Small intestine (tissue), 7 donors: ENCODE results near the gene LCAT. TPM values are rescaled to one million over a fixed set of nuclear protein-coding genes. Genes with fewer than 3 reads are reported as not detected.
A peak's percentile ranks its signal among the peaks of the same experiment; 100 is the strongest.

ENCODE experiments used
- DNase-seq, 2 donors: peaks; one replicate each; pipeline versions ENCODE4 v3.0.0 to v3.0.0-alpha.2; 2013
- FAIRE-seq: peaks from 2 replicates; lab custom pipeline; 2012; peaks lifted over from hg19 to GRCh38; lab: Jason Lieb, UNC
- H3K27ac ChIP-seq, 3 donors: one replicate each; pipeline ENCODE4 v1.5.1; 2013; ENCODE audit warnings: low read length in 2 of 3, mild to moderate bottlenecking in 2 of 3, control low read depth in 1 of 3, inconsistent platforms in 1 of 3, low read depth in 1 of 3, moderate library complexity in 1 of 3
- H3K27me3 ChIP-seq, 3 donors: one replicate each; pipeline ENCODE4 v1.6.1; 2013; ENCODE audit warnings: low read length in 3 of 3, inconsistent platforms in 1 of 3; ENCODE audit not compliant: control insufficient read depth in 3 of 3, insufficient read depth in 3 of 3
- H3K36me3 ChIP-seq, 3 donors: one replicate each; pipeline ENCODE4 v1.6.1; 2013; ENCODE audit warnings: low read length in 3 of 3, inconsistent platforms in 1 of 3, low read depth in 1 of 3, mild to moderate bottlenecking in 1 of 3, moderate library complexity in 1 of 3; ENCODE audit not compliant: control insufficient read depth in 3 of 3, insufficient read depth in 2 of 3
- H3K4me1 ChIP-seq, 3 donors: one replicate each; pipeline ENCODE4 v1.6.1; 2013; ENCODE audit warnings: low read length in 2 of 3, inconsistent platforms in 1 of 3, low read depth in 1 of 3, mild to moderate bottlenecking in 1 of 3, moderate library complexity in 1 of 3; ENCODE audit not compliant: control insufficient read depth in 3 of 3, insufficient read depth in 2 of 3
- H3K4me3 ChIP-seq, 3 donors: one replicate each; pipeline ENCODE4 v1.5.1; 2013; ENCODE audit warnings: low read length in 3 of 3, control low read depth in 1 of 3, inconsistent platforms in 1 of 3, low read depth in 1 of 3, mild to moderate bottlenecking in 1 of 3, moderate library complexity in 1 of 3
- H3K9me3 ChIP-seq, 2 donors: one replicate each; pipeline ENCODE4 v1.6.1; 2013; ENCODE audit warnings: low read depth in 1 of 2, low read length in 1 of 2; ENCODE audit not compliant: control insufficient read depth in 2 of 2, insufficient read depth in 1 of 2
- WGBS, 3 donors: extraction: QIAGEN DNeasy Blood & Tissue Kit; methylation state at CpG; one replicate each; pipeline ENCODE4 v1.1.7; 2013; 5-methylcytosine and 5-hydroxymethylcytosine counted together
- polyA plus RNA-seq, 4 donors: library from polyadenylated mRNA; stranded (reverse) in 3 of 4; unstranded in 1 of 4; fragments of 200-250 nt in 3 of 4; fragments of 120-200 nt in 1 of 4; gene quantifications; one replicate each; pipeline versions ENCODE4 v1.2.1 to v1.2.3, GENCODE V29; 2013
- donor health status: healthy with polysubstance abuse.
- donor health status: control.
- donor health status: control.
- donor health status: Bipolar disorder and iron deficiency.
- donor health status: healthy.

Gene LCAT
- polyA plus RNA-seq, 4 donors, result 0.54 to 10.1 (median 2.9) TPM

- no peak overlapping the region for H3K27ac ChIP-seq
- peaks cover 3 to 48% (median 7%) of the 10 kb centered on the region in 3 donors for H3K36me3 ChIP-seq
- H3K4me1 ChIP-seq, result no peaks in the 10 kb centered on the region
- whole genome bisulfite sequencing, 3 donors, result 97% methylated on average over 36 of the region's 36 CpGs
- DNase-seq (no peak), FAIRE-seq (no peak)
- H3K9me3 ChIP-seq, result no peaks in the 10 kb centered on the region
- H3K27me3 ChIP-seq, result no peaks in the 10 kb centered on the region
- no peak overlapping the region for H3K4me3 ChIP-seq
Observed at GRCh38 chr16:67909056-67909742, 34.7 kb downstream of the LCAT start.

- Histone ChIP-seq H3K4me1 (no peaks in the 10 kb centered on the region), H3K9me3 (no peaks in the 10 kb centered on the region), H3K27me3 (no peaks in the 10 kb centered on the region), H3K36me3 (peaks cover 3 to 54% (median 7%) of the 10 kb centered on the region in 3 donors), H3K4me3 (no peak overlapping the region), H3K27ac (no peak overlapping the region)
- no peak for DNase-seq
- WGBS, 3 donors, result 89 to 91% (median 90%) methylated on average over 11 of the region's 11 CpGs
- no peak for FAIRE-seq
Observed at GRCh38 chr16:67907397-67908180, 36.3 kb downstream of the LCAT start.

GRCh38 chr16:67902831-67903230 is 41.1 kb downstream of the LCAT start:
- H3K4me1 ChIP-seq, result no peaks in the 10 kb centered on the region
- DNase-seq (no peak), FAIRE-seq (no peak)
- no peaks in the 10 kb centered on the region for H3K27me3 ChIP-seq
- no peak overlapping the region for H3K4me3 ChIP-seq
- 68 to 94% (median 91%) methylated on average over 4 of the region's 4 CpGs for WGBS, 3 donors
- H3K9me3 ChIP-seq, result no peaks in the 10 kb centered on the region
- peaks cover 0 to 36% (median 0%) of the 10 kb centered on the region in 3 donors for H3K36me3 ChIP-seq
- H3K27ac ChIP-seq, result no peak overlapping the region

GRCh38 chr16:67901734-67902133 is 42.2 kb downstream of the LCAT start:
- H3K4me3 ChIP-seq, result no peak overlapping the region
- no peaks in the 10 kb centered on the region for H3K27me3 ChIP-seq
- WGBS, 3 donors, result 48 to 81% (median 66%) methylated on average over 5 of the region's 5 CpGs
- no peak for FAIRE-seq
- no peak overlapping the region for H3K27ac ChIP-seq
- peak in 1 of 2 donors; percentile 30 for DNase-seq
- H3K9me3 ChIP-seq, result no peaks in the 10 kb centered on the region
- peaks cover 0 to 41% (median 0%) of the 10 kb centered on the region in 3 donors for H3K36me3 ChIP-seq
- peaks cover 0 to 5% (median 4%) of the 10 kb centered on the region in 3 donors for H3K4me1 ChIP-seq

- DNase-seq, result no peak
- no peak for FAIRE-seq
- Histone ChIP-seq H3K36me3 (peaks cover 0 to 24% (median 0%) of the 10 kb centered on the region in 3 donors), H3K4me1 (peaks cover 4 to 9% (median 9%) of the 10 kb centered on the region in 3 donors), H3K4me3 (no peak overlapping the region), H3K27me3 (no peaks in the 10 kb centered on the region), H3K27ac (no peak overlapping the region), H3K9me3 (no peaks in the 10 kb centered on the region)
- WGBS, 3 donors, result 74 to 86% (median 76%) methylated on average over 3 of the region's 3 CpGs
Observed at GRCh38 chr16:67897231-67897630, 46.7 kb downstream of the LCAT start.

GRCh38 chr16:67893743-67894399 is 50.0 kb downstream of the LCAT start:
- H3K27me3 ChIP-seq, result no peaks in the 10 kb centered on the region
- FAIRE-seq, result no peak
- WGBS, 3 donors, result 7 to 18% (median 11%) methylated on average over 14 of the region's 14 CpGs

GRCh38 chr16:67892899-67893742 is 50.8 kb downstream of the LCAT start, which contains the start of gene PSKH1:
TSS of gene PSKH1 (plus strand) at chr16:67893254. CDS start at chr16:67908750, 15,496 bp downstream.
- peak within 1 kb of the TSS; percentile 81 to 94 (median 86) for H3K4me3 ChIP-seq
- peaks cover 0 to 12% (median 0%) of the 10 kb centered on the region in 3 donors for H3K36me3 ChIP-seq
- WGBS, 3 donors, result 0 to 1% (median 0%) methylated on average over 59 to 90 of the region's 90 CpGs
- peak; percentile 96 to 98 for DNase-seq
- peak within 1 kb of the TSS; percentile 95 to 99 (median 96) for H3K27ac ChIP-seq
- no peaks in the 10 kb centered on the region for H3K27me3 ChIP-seq
- FAIRE-seq, result no peak
- H3K9me3 ChIP-seq, result no peaks in the 10 kb centered on the region
- peaks cover 4 to 9% (median 9%) of the 10 kb centered on the region in 3 donors for H3K4me1 ChIP-seq

More at GRCh38 chr16:67893743-67894399, 50.0 kb downstream of the LCAT start:
- H3K4me1 ChIP-seq, result peaks cover 4 to 9% (median 9%) of the 10 kb centered on the region in 3 donors
- peak overlapping the region; percentile 81 to 94 (median 86) for H3K4me3 ChIP-seq
- no peaks in the 10 kb centered on the region for H3K9me3 ChIP-seq
- peak; percentile 76 to 79 for DNase-seq
- H3K27ac ChIP-seq, result peak overlapping the region; percentile 95 to 99 (median 96)
- H3K36me3 ChIP-seq, result peaks cover 0 to 10% (median 0%) of the 10 kb centered on the region in 3 donors
